Fibroblast of pulmonary artery (primary cell): ENCODE results near the gene TNFAIP3.
A peak's percentile ranks its signal among the peaks of the same experiment; 100 is the strongest.

Experiments used
- DNase-seq: peaks from one replicate; pipeline ENCODE4 v3.0.0-alpha.2; 2010; ENCODE audit warnings: low read depth
- H3K4me3 ChIP-seq: replicated peaks from 2 replicates; pipeline ENCODE4 v1.5.1; 2011; ENCODE audit warnings: low read depth, mild to moderate bottlenecking, control low read depth, low read length, moderate library complexity
- CTCF ChIP-seq: IDR thresholded peaks from 2 replicates; pipeline ENCODE4 v1.5.1; 2011; ENCODE audit warnings: mild to moderate bottlenecking, control low read depth, low read length, inconsistent platforms; ENCODE audit errors: missing control alignments

The TNFAIP3 gene

GRCh38 chr6:137894779-137895385 is 27.8 kb downstream of the TNFAIP3 start:
- TF ChIP-seq CTCF, result no peak
- no peak overlapping the region for H3K4me3 ChIP-seq
- DNase-seq, result no peak

GRCh38 chr6:137896647-137897046 is 29.6 kb downstream of the TNFAIP3 start:
- H3K4me3 ChIP-seq, result no peak overlapping the region
- TF ChIP-seq CTCF, result no peak
- no peak for DNase-seq

- DNase-seq, result peak; percentile 39
- no peak overlapping the region for H3K4me3 ChIP-seq
- no peak for TF ChIP-seq CTCF
Measured at GRCh38 chr6:137900815-137901214, 33.8 kb downstream of the TNFAIP3 start.

- no peak overlapping the region for H3K4me3 ChIP-seq
- no peak for DNase-seq
- no peak for TF ChIP-seq CTCF
Measured at GRCh38 chr6:137901454-137901853, 34.4 kb downstream of the TNFAIP3 start.

- H3K4me3 ChIP-seq, result no peak overlapping the region
- TF ChIP-seq CTCF, result no peak
- DNase-seq, result no peak
Measured at GRCh38 chr6:137902699-137903098, 35.6 kb downstream of the TNFAIP3 start.

- DNase-seq, result no peak
- TF ChIP-seq CTCF, result no peak
- H3K4me3 ChIP-seq, result no peak overlapping the region
Measured at GRCh38 chr6:137903274-137903932, 36.3 kb downstream of the TNFAIP3 start.
